ENCODE data around the gene MLLT1.

MLLT1 gene

DNA sequence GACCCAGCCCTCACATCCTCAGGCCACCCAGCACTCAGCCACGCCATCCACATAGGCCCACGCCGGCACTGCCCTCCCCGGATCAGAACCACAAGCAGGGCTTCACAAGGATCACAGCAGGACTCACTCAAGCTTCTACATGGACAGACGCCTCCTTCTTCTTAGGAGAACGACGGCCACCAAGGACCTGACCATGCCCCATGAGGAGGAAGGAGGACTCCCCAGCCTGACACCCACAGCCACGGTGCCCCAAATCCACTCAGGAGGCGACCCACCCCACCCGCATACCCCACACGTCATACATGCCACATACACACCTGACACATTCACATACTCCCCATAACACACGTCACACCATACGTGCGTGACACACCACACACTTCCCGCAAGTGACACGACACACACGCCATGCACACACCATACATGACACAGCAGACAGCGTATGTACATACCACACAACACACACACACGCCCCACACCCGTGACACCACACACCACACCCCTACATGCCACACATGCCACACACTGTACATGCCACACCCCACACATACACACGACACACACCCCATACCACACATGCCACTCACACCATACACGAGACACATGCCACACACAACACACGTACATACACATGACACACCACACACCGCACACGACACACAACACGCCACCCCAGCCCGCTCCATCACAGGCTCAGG, 50.4 kb downstream of the MLLT1 start:
- Histone ChIP-seq H3K4me1 (peaks cover 58 to 100% (median 100%) of the 10 kb centered on the region in 10 experiments), H3K27ac (peak overlapping the region in 7 of 11 experiments; percentile 36 to 67 (median 63); a peak in 10 of 22 replicates), H3K9me3 (replicated peaks in 1 of 11) (no peaks in the 10 kb centered on the region), H3K4me2 (peak overlapping the region; percentile 91 to 100 (median 98)), H3K4me3 (peak overlapping the region in 6 of 10 experiments; percentile 6 to 53 (median 40); a peak in 7 of 20 replicates), H3K36me3 (peaks cover 35 to 57% (median 44%) of the 10 kb centered on the region in 11 experiments), H4K20me1 (peaks cover 99 to 100% (median 100%) of the 10 kb centered on the region in 11 experiments), H3K9ac (peak overlapping the region in 8 of 11 experiments; percentile 46 to 76 (median 64); a peak in 15 of 22 replicates), H3K27me3 (peaks cover 0 to 12% (median 0%) of the 10 kb centered on the region in 11 experiments; a peak in 3 of 22 replicates)
- no peak for TF ChIP-seq Cebpa-rat (IDR thresholded peaks at IDR 0.05)

DNA sequence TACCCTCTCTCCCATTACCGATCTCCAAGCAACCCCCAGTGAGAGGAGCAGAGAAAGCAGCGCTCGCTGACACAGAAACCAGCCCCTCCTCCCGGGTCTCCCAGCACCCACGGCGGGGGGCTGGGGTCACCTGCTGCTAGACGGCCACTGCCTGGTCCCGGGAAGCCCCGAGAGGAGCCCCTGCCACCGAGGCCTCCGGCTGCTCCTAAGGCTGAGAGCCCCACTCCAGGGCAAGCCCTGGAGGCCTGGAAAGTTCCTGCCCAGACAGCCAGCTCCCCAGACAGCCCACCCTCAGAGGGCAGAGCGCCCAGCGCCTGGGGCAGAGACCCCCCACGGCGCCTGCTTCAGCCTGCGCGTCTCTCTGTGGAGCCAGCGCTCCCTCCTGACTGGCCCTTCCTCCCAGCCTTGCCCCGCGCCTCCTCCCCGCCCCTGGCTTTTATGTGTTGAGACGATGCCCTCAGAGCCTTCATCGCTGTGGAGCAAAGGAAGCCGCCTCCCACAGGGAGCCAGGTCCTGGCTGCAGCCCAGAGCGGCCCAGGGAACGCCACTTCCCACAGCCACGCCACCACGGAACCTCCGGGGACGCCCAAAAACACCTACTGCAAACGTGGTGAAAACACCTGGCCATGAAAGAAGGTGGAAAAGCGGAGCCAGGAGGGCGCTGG, 51.1 kb downstream of the MLLT1 start:
- H3K4me2 ChIP-seq, result peak overlapping the region; percentile 91 to 100 (median 98)
- H3K9me3 ChIP-seq (replicated peaks in 1 of 11), result no peaks in the 10 kb centered on the region
- H3K4me3 ChIP-seq, result peak overlapping the region in 9 of 10 experiments; percentile 4 to 53 (median 36); a peak in 15 of 20 replicates
- no peak for TF ChIP-seq Cebpa-rat (IDR thresholded peaks at IDR 0.05)
- H3K4me1 ChIP-seq, result peaks cover 54 to 100% (median 100%) of the 10 kb centered on the region in 10 experiments
- H3K27me3 ChIP-seq, result peaks cover 0 to 12% (median 0%) of the 10 kb centered on the region in 11 experiments; a peak in 3 of 22 replicates
- H3K27ac ChIP-seq, result peak overlapping the region in 8 of 11 experiments; percentile 36 to 67 (median 62); a peak in 17 of 22 replicates
- peak overlapping the region; percentile 29 to 76 (median 60); a peak in 19 of 22 replicates for H3K9ac ChIP-seq
- H3K36me3 ChIP-seq, result peaks cover 37 to 64% (median 50%) of the 10 kb centered on the region in 11 experiments
- peaks cover 99 to 100% (median 100%) of the 10 kb centered on the region in 11 experiments for H4K20me1 ChIP-seq

DNA sequence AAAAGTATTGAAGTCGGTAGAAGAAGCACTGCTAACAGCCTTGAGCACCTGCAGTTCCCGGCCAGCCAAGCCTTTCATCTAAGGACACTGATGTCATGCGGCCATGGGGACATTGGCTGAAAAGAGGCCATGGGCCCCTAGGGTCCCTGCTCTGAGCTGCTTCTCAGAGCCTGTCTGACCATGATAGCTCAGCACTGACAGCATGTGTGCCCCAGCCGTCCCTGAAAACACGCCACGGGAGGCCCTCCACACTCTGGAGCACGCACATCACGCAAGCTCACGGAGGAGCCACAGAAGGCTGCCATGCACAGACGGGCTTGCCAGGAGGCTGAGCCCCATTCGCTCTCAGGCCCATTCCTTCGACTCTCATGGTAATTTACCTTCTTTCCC, 51.8 kb downstream of the MLLT1 start:
- H3K9ac ChIP-seq, result peak overlapping the region; percentile 7 to 76 (median 60); a peak in 17 of 22 replicates
- peak overlapping the region; percentile 91 to 100 (median 98) for H3K4me2 ChIP-seq
- peak overlapping the region in 8 of 11 experiments; percentile 36 to 67 (median 62); a peak in 17 of 22 replicates for H3K27ac ChIP-seq
- peaks cover 38 to 71% (median 56%) of the 10 kb centered on the region in 11 experiments for H3K36me3 ChIP-seq
- H3K27me3 ChIP-seq, result peaks cover 0 to 12% (median 0%) of the 10 kb centered on the region in 11 experiments; a peak in 3 of 22 replicates
- peaks cover 99 to 100% (median 100%) of the 10 kb centered on the region in 11 experiments for H4K20me1 ChIP-seq
- H3K4me3 ChIP-seq, result peak overlapping the region in 7 of 10 experiments; percentile 1 to 53 (median 36); a peak in 6 of 20 replicates
- H3K4me1 ChIP-seq, result peaks cover 48 to 100% (median 100%) of the 10 kb centered on the region in 10 experiments
- no peak for TF ChIP-seq Cebpa-rat (IDR thresholded peaks at IDR 0.05)
- H3K9me3 ChIP-seq (replicated peaks in 1 of 11), result no peaks in the 10 kb centered on the region

DNA sequence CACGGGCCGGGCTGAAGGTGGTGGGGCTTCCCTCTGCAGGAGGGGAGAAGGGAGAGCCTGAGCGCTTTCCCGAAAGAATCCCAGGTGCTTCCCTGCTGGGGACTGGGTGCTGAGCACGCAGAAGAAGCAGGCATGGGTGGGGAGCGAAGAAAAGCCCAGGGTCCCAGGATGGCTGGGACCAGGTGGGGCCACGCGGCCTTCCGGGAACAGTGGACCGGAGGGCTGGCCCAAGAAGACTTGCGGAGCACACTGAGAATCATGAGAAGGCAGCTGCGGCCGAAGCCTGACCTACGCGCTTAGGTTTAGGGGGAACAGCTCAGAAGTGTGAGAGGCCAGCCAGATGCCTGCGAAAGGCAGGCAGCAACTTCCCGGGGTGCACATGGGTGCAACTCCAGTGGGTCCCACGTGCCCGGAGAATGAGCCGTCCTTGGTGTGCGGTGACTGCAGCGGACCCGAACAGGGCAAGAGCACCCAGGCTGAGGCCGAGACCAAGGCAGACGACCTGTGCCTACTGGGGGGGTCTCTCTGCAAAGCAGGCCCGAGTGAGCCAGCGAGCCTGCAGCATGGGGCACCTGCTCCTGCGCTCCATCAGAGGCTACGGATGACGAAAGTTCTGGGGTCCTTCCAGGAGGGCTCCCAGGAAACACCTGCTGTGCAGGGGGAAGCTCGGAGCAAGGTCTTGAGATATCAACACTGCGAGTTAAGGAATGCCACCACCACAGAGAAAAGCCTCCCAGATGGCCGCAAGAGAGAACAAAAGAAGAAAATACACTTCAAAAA, 52.4 kb downstream of the MLLT1 start:
- Histone ChIP-seq H3K9ac (peak overlapping the region in 8 of 11 experiments; percentile 7 to 76 (median 64); a peak in 14 of 22 replicates), H3K4me3 (peak overlapping the region in 5 of 10 experiments; percentile 3 to 49 (median 36); a peak in 5 of 20 replicates), H3K4me1 (peaks cover 43 to 100% (median 100%) of the 10 kb centered on the region in 10 experiments), H3K4me2 (peak overlapping the region; percentile 91 to 100 (median 98)), H4K20me1 (peaks cover 94 to 100% (median 100%) of the 10 kb centered on the region in 11 experiments), H3K36me3 (peaks cover 41 to 76% (median 61%) of the 10 kb centered on the region in 11 experiments), H3K9me3 (replicated peaks in 1 of 11) (no peaks in the 10 kb centered on the region), H3K27me3 (peaks cover 0 to 12% (median 0%) of the 10 kb centered on the region in 11 experiments; a peak in 3 of 22 replicates), H3K27ac (peak overlapping the region in 7 of 11 experiments; percentile 4 to 66 (median 61); a peak in 10 of 22 replicates)
- TF ChIP-seq Cebpa-rat (IDR thresholded peaks at IDR 0.05), result no peak

DNA sequence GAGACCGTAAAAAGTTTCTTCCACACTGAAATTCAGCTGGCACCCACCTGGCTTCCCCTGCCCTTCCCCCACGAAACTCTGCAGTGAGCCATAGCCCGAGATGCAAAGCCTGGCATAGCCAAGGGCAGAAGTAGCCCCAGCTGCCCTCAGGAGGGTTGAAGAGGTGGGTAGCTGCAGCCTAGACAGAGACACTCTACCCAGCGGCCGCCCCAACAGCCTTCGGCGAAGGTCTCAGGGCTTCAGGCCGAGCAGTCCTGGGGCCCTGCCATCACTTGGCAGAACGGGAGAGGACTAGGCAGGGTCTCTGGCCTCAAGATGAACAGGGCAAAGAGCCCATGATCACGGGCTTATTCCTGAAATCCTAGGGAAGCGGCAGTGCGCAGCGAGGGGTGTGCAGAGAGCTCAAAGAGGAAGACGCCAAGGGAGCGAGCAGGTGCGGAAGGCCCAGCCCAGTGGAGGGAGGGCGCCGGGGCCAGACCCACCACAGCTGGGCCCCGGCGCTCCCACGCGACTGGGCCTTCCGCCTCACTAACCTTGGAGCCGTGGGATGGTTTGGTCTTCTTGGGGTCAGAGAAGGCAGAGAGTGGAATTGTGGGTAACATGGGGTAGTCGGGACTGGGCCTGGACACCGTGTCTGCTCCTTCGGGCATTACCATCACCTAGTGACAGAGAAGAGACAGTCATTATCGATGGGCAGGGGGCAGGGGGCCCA, 53.2 kb downstream of the MLLT1 start:
- Histone ChIP-seq H3K27me3 (peaks cover 0 to 12% (median 0%) of the 10 kb centered on the region in 11 experiments; a peak in 3 of 22 replicates), H3K9ac (peak overlapping the region in 7 of 11 experiments; percentile 1 to 68 (median 48); a peak in 7 of 22 replicates), H3K4me2 (peak overlapping the region; percentile 91 to 100 (median 98)), H3K27ac (peak overlapping the region in 6 of 11 experiments; percentile 4 to 61 (median 24); a peak in 5 of 22 replicates), H3K9me3 (replicated peaks in 1 of 11) (no peaks in the 10 kb centered on the region), H4K20me1 (peaks cover 89 to 100% (median 99%) of the 10 kb centered on the region in 11 experiments), H3K36me3 (peaks cover 46 to 82% (median 67%) of the 10 kb centered on the region in 11 experiments), H3K4me3 (peak overlapping the region in 2 of 10 experiments; percentile 3 to 49; a peak in 2 of 20 replicates), H3K4me1 (peaks cover 40 to 99% (median 97%) of the 10 kb centered on the region in 10 experiments)
- no peak for TF ChIP-seq Cebpa-rat (IDR thresholded peaks at IDR 0.05)

DNA sequence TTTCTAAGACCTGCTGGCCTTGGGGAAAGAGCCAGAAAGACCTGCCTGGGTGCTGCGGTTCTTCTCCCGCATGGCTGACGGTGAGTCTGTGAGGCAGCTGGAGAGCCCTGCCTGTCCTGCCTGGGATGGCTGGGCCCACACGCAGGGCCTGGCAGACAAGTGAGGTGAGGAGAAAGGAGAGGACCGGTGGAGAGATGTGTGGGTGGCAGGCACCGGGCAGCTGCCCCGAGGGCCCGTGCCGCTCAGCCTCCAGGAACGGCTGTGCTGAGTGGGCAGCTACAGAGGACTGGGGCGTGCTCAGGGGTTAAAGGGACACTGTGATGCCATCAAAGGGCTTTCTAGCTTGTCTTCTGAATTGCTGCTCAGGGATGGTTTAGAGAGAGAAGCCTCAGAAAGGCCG, 53.8 kb downstream of the MLLT1 start:
- Histone ChIP-seq H3K4me1 (peaks cover 40 to 99% (median 97%) of the 10 kb centered on the region in 10 experiments), H3K9me3 (replicated peaks in 1 of 11) (no peaks in the 10 kb centered on the region), H3K27ac (peak overlapping the region in 1 of 11 experiments; percentile 15; a peak in 1 of 22 replicates), H3K9ac (peak overlapping the region in 6 of 11 experiments; percentile 1 to 56 (median 34); a peak in 7 of 22 replicates), H3K4me2 (peak overlapping the region in 9 of 11 experiments; percentile 93 to 100 (median 99); a peak in 18 of 22 replicates), H3K36me3 (peaks cover 52 to 85% (median 73%) of the 10 kb centered on the region in 11 experiments), H3K27me3 (peaks cover 0 to 12% (median 0%) of the 10 kb centered on the region in 11 experiments; a peak in 3 of 22 replicates), H3K4me3 (no peak overlapping the region; a peak in 1 of 20 replicates), H4K20me1 (peaks cover 88 to 100% (median 99%) of the 10 kb centered on the region in 11 experiments)
- TF ChIP-seq Cebpa-rat (IDR thresholded peaks at IDR 0.05), result no peak

DNA sequence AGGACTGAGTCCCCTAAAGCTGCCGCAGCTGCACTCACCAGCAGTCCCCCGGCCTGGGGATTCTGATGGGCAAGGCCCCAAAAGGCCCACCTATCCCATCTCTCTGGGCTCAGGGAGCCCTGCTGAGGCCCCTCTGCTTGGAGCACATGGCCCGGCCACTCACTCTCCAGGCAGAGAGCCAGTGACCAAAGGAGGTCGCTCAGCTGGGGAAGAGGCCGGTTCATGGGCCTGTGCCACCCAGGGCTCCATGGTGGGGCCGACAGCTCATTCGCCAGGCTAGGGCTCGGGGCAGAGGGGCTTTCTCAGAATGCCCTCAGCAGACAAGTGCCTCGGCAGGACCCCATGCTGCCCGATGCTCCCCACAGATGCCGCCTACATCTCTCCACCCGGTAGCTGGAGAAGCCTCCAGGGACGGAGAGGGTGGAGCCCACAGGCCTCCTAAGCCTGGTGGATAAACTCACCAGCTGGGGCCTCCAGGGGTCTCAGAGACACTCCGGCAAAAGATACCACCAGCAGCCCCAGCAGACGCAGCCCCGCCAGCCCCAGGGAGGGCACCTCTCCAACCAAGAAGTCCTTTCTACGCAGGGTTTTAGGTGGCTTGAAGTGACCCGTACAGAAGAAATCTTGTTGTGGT, 54.4 kb downstream of the MLLT1 start:
- peaks cover 87 to 100% (median 99%) of the 10 kb centered on the region in 11 experiments for H4K20me1 ChIP-seq
- no peak for TF ChIP-seq Cebpa-rat (IDR thresholded peaks at IDR 0.05)
- no peak overlapping the region for H3K4me3 ChIP-seq
- peaks cover 0 to 12% (median 0%) of the 10 kb centered on the region in 11 experiments; a peak in 3 of 22 replicates for H3K27me3 ChIP-seq
- peaks cover 40 to 99% (median 97%) of the 10 kb centered on the region in 10 experiments for H3K4me1 ChIP-seq
- peak overlapping the region in 6 of 11 experiments; percentile 8 to 56 (median 34); a peak in 7 of 22 replicates for H3K9ac ChIP-seq
- H3K36me3 ChIP-seq, result peaks cover 47 to 85% (median 74%) of the 10 kb centered on the region in 11 experiments
- H3K27ac ChIP-seq, result peak overlapping the region in 1 of 11 experiments; percentile 15; a peak in 1 of 22 replicates
- peak overlapping the region in 9 of 11 experiments; percentile 93 to 100 (median 99); a peak in 17 of 22 replicates for H3K4me2 ChIP-seq
- no peaks in the 10 kb centered on the region for H3K9me3 ChIP-seq (replicated peaks in 1 of 11)

Data from BLaER1 treated with 17β-estradiol and CSF1 and Interleukin-3, amounts not matched to agents 10 nM and 100 nM (cell line).